Activated naive CD4-positive, alpha-beta T cell treated with anti-CD3 and anti-CD28 coated beads for 36 hours (primary cell): ENCODE measurements around the gene SYDE2. TPM values are rescaled to one million over a fixed set of nuclear protein-coding genes. Genes with fewer than 3 reads are reported as not detected.
"Not testable (repeated sequence)": the region's sequence is repeated elsewhere in the genome, so short reads cannot be mapped to it uniquely, and the experiment has no call there.

Source experiments
- CTCF ChIA-PET: fragments of 350-600 bp; sonication (Branson Sonifier 250); formaldehyde crosslinking; loops from one replicate; lab custom pipeline; 2021; ENCODE audit warnings: antibody characterized with exemption; lab: Charles Lee
- DNase-seq: peaks from one replicate; pipeline ENCODE4 v3.0.0-alpha.2; 2020
- H3K27ac Mint-ChIP-seq: one replicate; pipeline ENCODE4 v1.8.0; 2021; ENCODE audit warnings: mild to moderate bottlenecking, mixed read lengths
- H3K27me3 Mint-ChIP-seq: one replicate; pipeline ENCODE4 v1.8.0; 2021; ENCODE audit warnings: low read depth, mixed read lengths
- H3K36me3 Mint-ChIP-seq: one replicate; pipeline ENCODE4 v1.8.0; 2021; ENCODE audit warnings: low read depth, mixed read lengths
- H3K4me1 Mint-ChIP-seq: one replicate; pipeline ENCODE4 v1.8.0; 2021; ENCODE audit warnings: low read depth, mixed read lengths
- H3K4me3 Mint-ChIP-seq: one replicate; pipeline ENCODE4 v1.8.0; 2021; ENCODE audit warnings: mild to moderate bottlenecking, moderate library complexity, mixed read lengths
- H3K9me3 Mint-ChIP-seq: one replicate; pipeline ENCODE4 v1.8.0; 2021; ENCODE audit warnings: mixed read lengths
- intact Hi-C: fragments of 100-400 bp; cut with micrococcal nuclease; formaldehyde crosslinking; loops from one replicate; pipeline ENCODE4 v1.15.1; 2023
- total RNA-seq, 2 experiments: library from RNA; stranded (reverse); gene quantifications; one replicate each; pipeline ENCODE4 v1.2.3, GENCODE V29; 2021

Gene SYDE2, protein sequence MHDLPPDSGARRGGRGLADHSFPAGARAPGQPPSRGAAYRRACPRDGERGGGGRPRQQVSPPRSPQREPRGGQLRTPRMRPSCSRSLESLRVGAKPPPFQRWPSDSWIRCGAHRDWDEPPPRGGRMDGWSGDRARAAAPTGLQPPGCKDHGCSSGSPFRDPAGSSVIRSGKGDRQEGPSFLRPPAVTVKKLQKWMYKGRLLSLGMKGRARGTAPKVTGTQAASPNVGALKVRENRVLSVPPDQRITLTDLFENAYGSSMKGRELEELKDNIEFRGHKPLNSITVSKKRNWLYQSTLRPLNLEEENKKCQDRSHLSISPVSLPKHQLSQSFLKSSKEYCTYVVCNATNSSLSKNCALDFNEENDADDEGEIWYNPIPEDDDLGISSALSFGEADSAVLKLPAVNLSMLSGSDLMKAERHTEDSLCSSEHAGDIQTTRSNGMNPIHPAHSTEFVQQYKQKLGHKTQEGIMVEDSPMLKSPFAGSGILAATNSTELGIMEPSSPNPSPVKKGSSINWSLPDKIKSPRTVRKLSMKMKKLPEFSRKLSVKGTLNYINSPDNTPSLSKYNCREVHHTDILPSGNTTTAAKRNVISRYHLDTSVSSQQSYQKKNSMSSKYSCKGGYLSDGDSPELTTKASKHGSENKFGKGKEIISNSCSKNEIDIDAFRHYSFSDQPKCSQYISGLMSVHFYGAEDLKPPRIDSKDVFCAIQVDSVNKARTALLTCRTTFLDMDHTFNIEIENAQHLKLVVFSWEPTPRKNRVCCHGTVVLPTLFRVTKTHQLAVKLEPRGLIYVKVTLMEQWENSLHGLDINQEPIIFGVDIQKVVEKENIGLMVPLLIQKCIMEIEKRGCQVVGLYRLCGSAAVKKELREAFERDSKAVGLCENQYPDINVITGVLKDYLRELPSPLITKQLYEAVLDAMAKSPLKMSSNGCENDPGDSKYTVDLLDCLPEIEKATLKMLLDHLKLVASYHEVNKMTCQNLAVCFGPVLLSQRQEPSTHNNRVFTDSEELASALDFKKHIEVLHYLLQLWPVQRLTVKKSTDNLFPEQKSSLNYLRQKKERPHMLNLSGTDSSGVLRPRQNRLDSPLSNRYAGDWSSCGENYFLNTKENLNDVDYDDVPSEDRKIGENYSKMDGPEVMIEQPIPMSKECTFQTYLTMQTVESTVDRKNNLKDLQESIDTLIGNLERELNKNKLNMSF
- 1 to 10 TPM; 4.4 to 5.1 TPM for total RNA-seq

DNA sequence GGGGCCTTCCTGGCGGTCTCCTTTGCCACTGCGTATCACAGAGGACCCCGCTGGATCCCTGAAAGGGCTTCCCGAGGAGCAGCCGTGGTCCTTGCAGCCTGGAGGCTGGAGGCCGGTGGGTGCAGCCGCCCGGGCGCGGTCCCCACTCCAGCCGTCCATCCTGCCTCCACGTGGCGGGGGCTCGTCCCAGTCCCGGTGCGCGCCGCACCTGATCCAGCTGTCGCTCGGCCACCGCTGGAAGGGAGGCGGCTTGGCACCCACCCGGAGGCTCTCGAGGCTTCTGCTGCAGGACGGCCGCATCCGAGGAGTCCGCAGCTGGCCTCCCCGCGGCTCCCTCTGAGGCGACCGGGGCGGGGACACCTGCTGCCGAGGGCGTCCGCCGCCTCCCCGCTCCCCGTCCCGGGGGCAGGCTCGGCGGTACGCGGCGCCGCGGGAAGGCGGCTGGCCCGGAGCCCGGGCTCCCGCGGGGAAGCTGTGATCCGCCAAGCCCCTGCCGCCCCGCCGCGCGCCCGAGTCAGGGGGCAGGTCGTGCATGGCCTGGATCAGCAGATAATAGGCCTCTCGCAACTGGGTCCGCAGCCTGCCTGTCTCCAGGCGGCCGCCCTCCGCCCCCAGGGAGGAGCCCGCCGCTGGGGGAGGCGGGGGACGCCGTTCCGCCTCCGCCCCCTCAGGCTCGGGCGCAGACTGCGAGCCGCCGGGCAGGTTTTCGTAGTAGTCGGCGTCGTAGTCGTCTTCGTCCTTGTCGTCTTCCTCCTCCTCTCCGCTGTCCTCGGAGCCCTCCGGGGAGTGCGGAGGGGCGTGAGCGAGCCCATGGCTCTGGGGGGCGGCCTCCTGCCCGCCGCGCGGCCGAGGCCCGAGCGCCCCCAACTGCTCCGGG, at the start of gene SYDE2:
TSS of gene SYDE2 (minus strand) at position 554 of the 877 bp plus-strand sequence. CDS start at position 534, 20 bp downstream.
- peak; percentile 76 for DNase-seq
- Mint-ChIP-seq H3K36me3 (peaks cover 8% of the 10 kb centered on the region), H3K9me3 (no peaks in the 10 kb centered on the region), H3K27me3 (no peaks in the 10 kb centered on the region), H3K4me1 (peaks cover 34% of the 10 kb centered on the region), H3K27ac (peak within 1 kb of the TSS; percentile 89), H3K4me3 (peak within 1 kb of the TSS; percentile 98)
- CTCF ChIA-PET = interaction anchor here (1.0 to 2.9 kb wide), 4 partner anchors 11 to 59 kb away, joined by 3 to 14 read pairs (median 8); partner anchors contain the start of gene C1orf52
- intact Hi-C loops = loop anchor here (1.0 to 10.0 kb wide), 14 partner anchors 52 to 1194 kb away; partner anchors contain the start of genes BCL10, C1orf52, CTBS and GNG5

DNA sequence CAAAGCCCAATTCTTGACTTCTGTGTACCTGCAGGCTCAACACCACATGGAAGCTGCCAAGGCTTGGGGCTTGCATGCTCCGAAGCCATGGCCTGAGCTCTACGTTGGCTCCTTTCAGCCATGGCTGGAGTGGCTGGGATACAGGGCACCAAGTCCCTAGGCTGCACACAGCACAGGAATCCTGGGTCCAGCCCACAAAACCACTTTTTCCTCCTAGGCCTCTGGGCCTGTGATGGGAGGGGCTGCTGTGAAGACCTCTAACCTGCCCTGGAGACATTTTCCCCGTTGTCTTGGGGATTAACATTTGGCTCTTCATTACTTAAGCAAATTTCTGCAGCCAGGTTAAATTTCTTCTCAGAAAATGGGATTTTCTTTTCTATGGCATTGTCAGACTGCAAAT, 48.2 kb upstream of the SYDE2 start:
- CTCF ChIA-PET = interaction anchor here (0.6 to 10.7 kb wide), 4 partner anchors 9 to 305 kb away, joined by 4 to 111 read pairs (median 5); no protein-coding TSS in a partner anchor
- Mint-ChIP-seq H3K36me3 (peaks cover 20% of the 10 kb centered on the region), H3K4me1 (peaks cover 12% of the 10 kb centered on the region)
- intact Hi-C loops, H3K9me3 Mint-ChIP-seq, H3K27me3 Mint-ChIP-seq, H3K27ac Mint-ChIP-seq, DNase-seq, H3K4me3 Mint-ChIP-seq: not testable (repeated sequence)

DNA sequence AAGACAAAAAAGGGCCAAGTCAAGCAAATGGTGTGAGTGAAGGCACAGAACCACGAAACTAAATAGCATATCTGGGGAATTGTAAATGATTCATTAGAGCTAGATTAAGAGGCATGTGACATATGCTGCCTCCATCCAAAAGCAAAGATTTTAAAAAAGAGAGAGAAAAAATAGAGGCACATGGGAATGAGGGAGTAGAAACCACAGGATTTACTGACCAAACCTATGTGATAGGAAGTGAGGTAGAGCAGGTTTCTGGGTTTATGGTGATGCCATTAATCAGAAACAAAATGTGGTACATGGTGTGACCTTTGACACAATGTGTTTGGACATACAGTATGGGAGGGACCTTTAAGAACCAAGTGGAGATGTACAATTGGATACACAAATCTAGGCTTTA, 45.1 kb upstream of the SYDE2 start:
- DNase-seq = no peak
- Mint-ChIP-seq H3K4me3 (no peak overlapping the region), H3K4me1 (peaks cover 9% of the 10 kb centered on the region), H3K36me3 (peaks cover 14% of the 10 kb centered on the region), H3K9me3 (peaks cover 5% of the 10 kb centered on the region), H3K27me3 (no peaks in the 10 kb centered on the region), H3K27ac (no peak overlapping the region)
- CTCF ChIA-PET = interaction anchor here (3.4 kb wide), 1 partner anchor 13 kb away, joined by 14 read pairs; the partner anchor contains the start of gene C1orf52
- intact Hi-C loops = no loop called here

DNA sequence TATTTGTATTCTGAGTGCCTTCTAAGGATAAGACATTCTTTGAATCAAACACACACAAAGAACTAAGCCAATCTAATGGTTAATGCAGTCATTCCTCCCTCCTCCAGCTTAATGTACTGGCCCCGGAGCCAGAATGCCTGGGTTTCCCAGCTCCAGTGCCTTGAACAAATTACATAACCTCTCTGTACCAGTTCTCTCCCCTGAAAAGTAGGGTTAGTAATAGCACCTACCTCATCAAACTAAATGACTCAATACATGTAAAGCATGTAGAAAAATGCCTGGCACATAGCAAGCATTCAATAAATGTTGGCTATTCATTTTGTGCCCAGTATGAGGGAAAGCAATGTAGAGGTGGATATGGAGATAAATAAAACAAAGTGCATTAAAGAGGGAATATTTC, 44.6 kb upstream of the SYDE2 start:
- Mint-ChIP-seq H3K4me1 (peaks cover 13% of the 10 kb centered on the region), H3K4me3 (no peak overlapping the region), H3K27me3 (no peaks in the 10 kb centered on the region), H3K9me3 (peaks cover 5% of the 10 kb centered on the region), H3K27ac (no peak overlapping the region), H3K36me3 (peaks cover 11% of the 10 kb centered on the region)
- intact Hi-C loops = no loop called here
- CTCF ChIA-PET = interaction anchor here (1.7 to 3.4 kb wide), 2 partner anchors 9 to 13 kb away, joined by 6 to 14 read pairs; partner anchors contain the start of gene C1orf52
- DNase-seq = no peak

DNA sequence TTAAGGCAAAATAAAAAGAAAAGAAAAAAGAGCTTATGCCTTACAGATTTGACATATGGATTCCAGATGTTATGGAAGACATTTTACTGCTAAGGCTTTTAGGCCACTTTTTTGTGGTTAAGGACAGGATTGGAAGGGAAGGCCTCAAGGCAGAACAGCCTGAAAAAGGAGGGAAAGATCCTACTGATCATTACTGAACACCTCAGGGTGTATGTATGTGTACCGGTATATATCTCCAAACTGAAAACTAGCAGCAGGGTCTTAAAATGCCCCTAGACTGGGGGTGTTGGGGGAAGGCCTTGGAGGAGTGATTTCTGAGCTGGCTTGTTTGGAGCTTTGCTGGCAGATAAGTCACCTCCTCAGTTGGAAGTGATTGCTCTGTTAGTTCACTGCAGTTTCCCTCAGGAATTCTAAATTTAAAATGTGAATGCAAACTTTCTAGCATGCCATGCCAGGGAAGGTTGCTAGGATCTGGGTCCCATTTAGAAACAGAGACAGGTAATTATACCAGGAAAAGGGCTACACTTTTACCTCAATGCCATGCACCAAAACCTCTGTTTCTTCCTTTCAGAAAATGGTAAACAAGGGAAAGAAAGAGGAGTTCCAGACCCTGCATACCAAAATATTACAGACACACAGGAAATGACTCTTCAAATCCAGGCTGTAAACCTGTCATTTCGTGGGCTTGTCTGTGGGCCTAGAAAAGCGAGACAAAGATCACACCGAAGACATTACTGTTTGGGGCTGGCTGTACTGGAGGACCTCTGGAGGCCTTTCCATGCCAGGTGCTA, 43.6 kb upstream of the SYDE2 start:
- intact Hi-C loops = no loop called here
- CTCF ChIA-PET = interaction anchor here (0.6 to 3.4 kb wide), 5 partner anchors 10 to 300 kb away, joined by 3 to 14 read pairs (median 6); partner anchors contain the start of gene C1orf52
- no peaks in the 10 kb centered on the region for H3K27me3 Mint-ChIP-seq
- no peak overlapping the region for H3K4me3 Mint-ChIP-seq
- H3K4me1 Mint-ChIP-seq = peaks cover 14% of the 10 kb centered on the region
- DNase-seq = no peak
- no peak overlapping the region for H3K27ac Mint-ChIP-seq
- peaks cover 2% of the 10 kb centered on the region for H3K36me3 Mint-ChIP-seq
- peaks cover 4% of the 10 kb centered on the region for H3K9me3 Mint-ChIP-seq

DNA sequence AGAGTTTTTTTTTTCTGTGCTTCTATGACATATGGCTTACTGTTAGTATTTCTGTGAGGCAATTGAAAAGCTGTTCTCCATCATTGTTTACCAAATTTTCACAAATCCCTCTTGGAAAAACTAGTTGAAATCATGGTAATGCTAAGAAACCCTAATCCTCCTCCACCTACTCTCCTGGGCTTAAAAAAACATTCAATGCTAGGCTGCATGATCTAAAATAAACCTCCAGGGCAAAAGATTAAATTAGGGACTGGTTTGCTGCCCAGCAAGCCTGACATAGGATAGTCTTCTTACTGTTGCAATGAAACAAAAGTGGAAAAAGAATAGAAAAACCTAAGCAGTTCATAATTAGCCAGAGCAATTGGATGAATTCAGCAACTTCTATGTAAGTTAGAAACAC, 42.6 kb upstream of the SYDE2 start:
- no peaks in the 10 kb centered on the region for H3K27me3 Mint-ChIP-seq
- DNase-seq = no peak
- peaks cover 14% of the 10 kb centered on the region for H3K4me1 Mint-ChIP-seq
- intact Hi-C loops = no loop called here
- CTCF ChIA-PET = interaction anchor here (0.6 to 3.4 kb wide), 3 partner anchors 15 to 809 kb away, joined by 7 to 14 read pairs (median 9); partner anchors contain the start of gene C1orf52
- H3K27ac Mint-ChIP-seq = no peak overlapping the region
- no peaks in the 10 kb centered on the region for H3K9me3 Mint-ChIP-seq
- H3K4me3 Mint-ChIP-seq = no peak overlapping the region
- no peaks in the 10 kb centered on the region for H3K36me3 Mint-ChIP-seq

DNA sequence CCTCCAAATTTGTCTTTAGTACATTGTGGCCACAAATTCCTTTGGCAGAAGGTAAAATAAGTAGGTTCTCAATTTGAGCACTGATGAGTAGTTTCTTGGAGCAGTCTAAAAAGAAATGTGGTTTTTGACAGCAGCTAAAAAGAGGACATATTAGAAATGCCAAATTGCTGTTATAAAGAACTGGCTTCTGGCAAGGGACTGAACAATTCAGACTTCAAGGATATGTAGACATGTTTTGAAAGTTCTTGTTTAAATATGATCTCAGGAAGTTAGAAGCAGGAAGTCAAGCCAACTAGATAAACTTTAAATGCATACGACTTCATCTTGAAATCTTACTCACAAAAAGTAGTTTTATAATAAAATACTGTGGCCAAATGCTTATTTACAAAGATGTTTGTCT, 39.8 kb upstream of the SYDE2 start:
- no peak overlapping the region for H3K4me3 Mint-ChIP-seq
- H3K4me1 Mint-ChIP-seq = peaks cover 14% of the 10 kb centered on the region
- DNase-seq = no peak
- intact Hi-C loops = loop anchor here (1.0 kb wide), 3 partner anchors 131 to 295 kb away; no protein-coding TSS in a partner anchor
- CTCF ChIA-PET = interaction anchor here (0.5 to 1.9 kb wide), 9 partner anchors 8 to 296 kb away, joined by 3 to 24 read pairs (median 6); partner anchors contain the start of gene C1orf52
- no peaks in the 10 kb centered on the region for H3K36me3 Mint-ChIP-seq
- no peak overlapping the region for H3K27ac Mint-ChIP-seq
- peaks cover 8% of the 10 kb centered on the region for H3K27me3 Mint-ChIP-seq
- no peaks in the 10 kb centered on the region for H3K9me3 Mint-ChIP-seq

DNA sequence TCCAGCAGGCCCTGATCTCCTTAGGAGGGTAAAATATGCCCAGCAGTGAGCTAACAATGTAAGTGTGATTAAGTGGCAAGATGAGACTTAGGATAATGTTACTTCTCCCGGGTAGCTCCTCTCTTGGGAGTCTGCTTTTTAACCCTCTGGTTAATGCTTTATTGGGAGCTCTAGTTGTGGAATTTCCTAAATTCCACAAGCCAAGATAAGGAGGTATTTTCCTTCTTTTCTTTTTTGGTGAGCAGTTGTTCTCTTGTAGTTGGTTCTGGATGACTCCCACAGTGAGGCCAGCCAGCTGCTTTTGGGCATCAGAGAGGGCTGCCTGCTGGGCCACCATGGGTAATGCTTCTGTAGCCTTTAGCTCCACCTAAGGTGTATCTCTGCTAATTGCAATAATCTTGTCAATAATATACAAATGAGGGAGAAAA, 39.4 kb upstream of the SYDE2 start:
- CTCF ChIA-PET = interaction anchor here (0.5 to 1.9 kb wide), 11 partner anchors 8 to 296 kb away, joined by 3 to 24 read pairs (median 3); partner anchors contain the start of gene C1orf52
- intact Hi-C loops = loop anchor here (1.0 kb wide), 3 partner anchors 131 to 295 kb away; no protein-coding TSS in a partner anchor
- H3K4me3 Mint-ChIP-seq = no peak overlapping the region

DNA sequence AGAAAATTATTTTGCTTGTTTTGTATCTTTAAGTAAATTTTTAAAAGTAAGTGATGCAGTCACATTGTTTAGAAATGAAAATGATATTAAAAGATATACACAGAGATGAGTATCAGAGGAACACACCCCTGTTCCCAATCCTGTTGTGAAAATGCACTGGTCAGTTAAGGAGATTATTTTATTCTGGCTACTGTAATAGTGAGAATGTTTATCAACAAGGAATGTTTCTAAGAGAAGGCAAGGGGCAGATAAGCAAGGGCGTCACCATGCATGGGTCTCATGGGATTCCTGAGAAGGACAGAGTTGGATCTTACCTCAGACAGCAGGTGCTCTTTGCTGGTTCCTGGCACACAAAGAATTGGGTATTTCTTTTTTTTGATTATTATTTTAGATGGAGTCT, 36.8 kb upstream of the SYDE2 start:
- Mint-ChIP-seq H3K36me3 (no peaks in the 10 kb centered on the region), H3K27ac (no peak overlapping the region), H3K4me1 (peaks cover 10% of the 10 kb centered on the region), H3K9me3 (no peaks in the 10 kb centered on the region), H3K27me3 (peaks cover 8% of the 10 kb centered on the region), H3K4me3 (no peak overlapping the region)
- intact Hi-C loops = no loop called here
- no peak for DNase-seq
- CTCF ChIA-PET = no interaction called here

More for the DNA sequence above, 39.4 kb upstream of the SYDE2 start:
- H3K27me3 Mint-ChIP-seq = peaks cover 8% of the 10 kb centered on the region
- H3K36me3 Mint-ChIP-seq = no peaks in the 10 kb centered on the region
- H3K4me1 Mint-ChIP-seq = peaks cover 14% of the 10 kb centered on the region
- H3K9me3 Mint-ChIP-seq = no peaks in the 10 kb centered on the region
- H3K27ac Mint-ChIP-seq = no peak overlapping the region
- DNase-seq = peak; percentile 51
